ENCODE results near the gene CA10. TPM values are rescaled to one million over a fixed set of nuclear protein-coding genes. Genes with fewer than 3 reads are reported as not detected.

The CA10 gene
- total and polyA plus RNA-seq, 2 experiments from 2014 or later: 0.92 to 1.5 TPM

DNA sequence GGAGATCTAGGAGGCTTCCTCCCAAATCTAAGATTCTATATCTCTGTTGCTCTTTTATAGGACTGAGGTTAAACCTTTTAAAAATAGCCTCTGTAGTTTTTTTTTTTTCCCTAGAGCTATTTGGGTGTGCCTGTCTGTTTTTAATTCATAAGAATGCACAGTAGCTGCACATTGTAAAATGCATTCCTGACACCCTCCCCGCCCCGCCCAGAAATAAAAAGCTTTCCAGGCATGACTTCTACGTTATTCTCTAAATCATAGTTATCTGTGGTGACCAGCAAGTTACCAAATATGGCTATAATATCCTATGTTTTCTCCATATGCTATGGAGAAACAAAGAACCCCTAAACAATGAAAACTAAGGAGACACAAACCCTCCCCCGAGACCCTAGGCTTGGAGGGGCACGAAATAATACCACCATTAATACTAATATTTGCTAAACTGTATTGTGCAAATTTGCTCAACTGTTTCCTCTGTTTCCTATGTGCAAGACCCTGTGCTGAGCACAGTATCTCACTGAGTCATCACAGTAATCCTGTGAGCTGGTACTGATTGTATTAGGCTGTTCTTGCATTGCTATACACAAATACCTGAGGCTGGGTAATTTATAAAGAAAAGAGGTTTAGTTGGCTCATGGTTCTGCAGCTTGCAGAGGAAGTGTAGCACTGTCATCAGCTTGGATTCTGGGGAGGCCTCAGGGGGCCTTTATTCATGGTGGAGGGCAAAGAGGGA is 388.3 kb downstream of the CA10 start:
- H3K36me3 ChIP-seq (ENCODE audit: insufficient read depth): no peaks in the 10 kb centered on the region
- H3K27me3 Mint-ChIP-seq (ENCODE audit: insufficient read depth, low read depth, poor library complexity): no peaks in the 10 kb centered on the region
- no peaks in the 10 kb centered on the region for H3K36me3 Mint-ChIP-seq (ENCODE audit: low read depth)
- H2AFZ ChIP-seq: no peak overlapping the region
- no peak for DNase-seq (ENCODE audit: low spot score)
- no peaks in the 10 kb centered on the region for H4K20me1 ChIP-seq (replicated peaks; ENCODE audit: insufficient read depth)
- no peak overlapping the region for H3K27ac ChIP-seq (ENCODE audit: low read depth)
- no peaks in the 10 kb centered on the region for H3F3A ChIP-seq (replicated peaks; ENCODE audit: low read depth)
- no peak overlapping the region for H3K27ac Mint-ChIP-seq
- H3K4me3 Mint-ChIP-seq: no peak overlapping the region
- peaks cover 4% of the 10 kb centered on the region; the same call in 2 of the 3 replicates for H3K9me3 Mint-ChIP-seq
- no peak for ATAC-seq
- H3K27me3 ChIP-seq (ENCODE audit: insufficient read depth): no peaks in the 10 kb centered on the region
- H3K4me1 ChIP-seq (ENCODE audit: insufficient read depth): no peaks in the 10 kb centered on the region
- no peaks in the 10 kb centered on the region for H3K4me1 Mint-ChIP-seq
- peaks cover 8% of the 10 kb centered on the region; the same call in 1 of the 2 replicates for H3K9me2 ChIP-seq (ENCODE audit: insufficient read depth)
- H3K4me3 ChIP-seq: no peak overlapping the region
- H3K4me2 ChIP-seq: no peak overlapping the region
- TF ChIP-seq STAT1 (IDR thresholded peaks at IDR 0.05; ENCODE audit: unreplicated experiment) (no peak), JUNB (IDR thresholded peaks at IDR 0.05; ENCODE audit: unreplicated experiment) (no peak), ZNF114 (CRISPR knock-in tag; IDR thresholded peaks at IDR 0.05) (no peak), NANOG (IDR thresholded peaks at IDR 0.05; ENCODE audit: borderline replicate concordance) (no peak), CREB1 (CRISPR knock-in tag; IDR thresholded peaks at IDR 0.05; ENCODE audit: low read depth) (no peak), ZNF331 (CRISPR knock-in tag; IDR thresholded peaks at IDR 0.05; ENCODE audit: low read depth) (no peak), EZH2phosphoT487 (IDR thresholded peaks at IDR 0.05; ENCODE audit: unreplicated experiment) (no peak), POLR2AphosphoS5 (IDR thresholded peaks at IDR 0.05; ENCODE audit: low read depth) (no peak), EZH2 (IDR thresholded peaks at IDR 0.05; ENCODE audit: low read depth, unreplicated experiment) (no peak)
- TF ChIP-seq, protein P1, sequence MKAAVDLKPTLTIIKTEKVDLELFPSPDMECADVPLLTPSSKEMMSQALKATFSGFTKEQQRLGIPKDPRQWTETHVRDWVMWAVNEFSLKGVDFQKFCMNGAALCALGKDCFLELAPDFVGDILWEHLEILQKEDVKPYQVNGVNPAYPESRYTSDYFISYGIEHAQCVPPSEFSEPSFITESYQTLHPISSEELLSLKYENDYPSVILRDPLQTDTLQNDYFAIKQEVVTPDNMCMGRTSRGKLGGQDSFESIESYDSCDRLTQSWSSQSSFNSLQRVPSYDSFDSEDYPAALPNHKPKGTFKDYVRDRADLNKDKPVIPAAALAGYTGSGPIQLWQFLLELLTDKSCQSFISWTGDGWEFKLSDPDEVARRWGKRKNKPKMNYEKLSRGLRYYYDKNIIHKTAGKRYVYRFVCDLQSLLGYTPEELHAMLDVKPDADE (IDR thresholded peaks at IDR 0.05): no peak
- TF ChIP-seq, protein P2, sequence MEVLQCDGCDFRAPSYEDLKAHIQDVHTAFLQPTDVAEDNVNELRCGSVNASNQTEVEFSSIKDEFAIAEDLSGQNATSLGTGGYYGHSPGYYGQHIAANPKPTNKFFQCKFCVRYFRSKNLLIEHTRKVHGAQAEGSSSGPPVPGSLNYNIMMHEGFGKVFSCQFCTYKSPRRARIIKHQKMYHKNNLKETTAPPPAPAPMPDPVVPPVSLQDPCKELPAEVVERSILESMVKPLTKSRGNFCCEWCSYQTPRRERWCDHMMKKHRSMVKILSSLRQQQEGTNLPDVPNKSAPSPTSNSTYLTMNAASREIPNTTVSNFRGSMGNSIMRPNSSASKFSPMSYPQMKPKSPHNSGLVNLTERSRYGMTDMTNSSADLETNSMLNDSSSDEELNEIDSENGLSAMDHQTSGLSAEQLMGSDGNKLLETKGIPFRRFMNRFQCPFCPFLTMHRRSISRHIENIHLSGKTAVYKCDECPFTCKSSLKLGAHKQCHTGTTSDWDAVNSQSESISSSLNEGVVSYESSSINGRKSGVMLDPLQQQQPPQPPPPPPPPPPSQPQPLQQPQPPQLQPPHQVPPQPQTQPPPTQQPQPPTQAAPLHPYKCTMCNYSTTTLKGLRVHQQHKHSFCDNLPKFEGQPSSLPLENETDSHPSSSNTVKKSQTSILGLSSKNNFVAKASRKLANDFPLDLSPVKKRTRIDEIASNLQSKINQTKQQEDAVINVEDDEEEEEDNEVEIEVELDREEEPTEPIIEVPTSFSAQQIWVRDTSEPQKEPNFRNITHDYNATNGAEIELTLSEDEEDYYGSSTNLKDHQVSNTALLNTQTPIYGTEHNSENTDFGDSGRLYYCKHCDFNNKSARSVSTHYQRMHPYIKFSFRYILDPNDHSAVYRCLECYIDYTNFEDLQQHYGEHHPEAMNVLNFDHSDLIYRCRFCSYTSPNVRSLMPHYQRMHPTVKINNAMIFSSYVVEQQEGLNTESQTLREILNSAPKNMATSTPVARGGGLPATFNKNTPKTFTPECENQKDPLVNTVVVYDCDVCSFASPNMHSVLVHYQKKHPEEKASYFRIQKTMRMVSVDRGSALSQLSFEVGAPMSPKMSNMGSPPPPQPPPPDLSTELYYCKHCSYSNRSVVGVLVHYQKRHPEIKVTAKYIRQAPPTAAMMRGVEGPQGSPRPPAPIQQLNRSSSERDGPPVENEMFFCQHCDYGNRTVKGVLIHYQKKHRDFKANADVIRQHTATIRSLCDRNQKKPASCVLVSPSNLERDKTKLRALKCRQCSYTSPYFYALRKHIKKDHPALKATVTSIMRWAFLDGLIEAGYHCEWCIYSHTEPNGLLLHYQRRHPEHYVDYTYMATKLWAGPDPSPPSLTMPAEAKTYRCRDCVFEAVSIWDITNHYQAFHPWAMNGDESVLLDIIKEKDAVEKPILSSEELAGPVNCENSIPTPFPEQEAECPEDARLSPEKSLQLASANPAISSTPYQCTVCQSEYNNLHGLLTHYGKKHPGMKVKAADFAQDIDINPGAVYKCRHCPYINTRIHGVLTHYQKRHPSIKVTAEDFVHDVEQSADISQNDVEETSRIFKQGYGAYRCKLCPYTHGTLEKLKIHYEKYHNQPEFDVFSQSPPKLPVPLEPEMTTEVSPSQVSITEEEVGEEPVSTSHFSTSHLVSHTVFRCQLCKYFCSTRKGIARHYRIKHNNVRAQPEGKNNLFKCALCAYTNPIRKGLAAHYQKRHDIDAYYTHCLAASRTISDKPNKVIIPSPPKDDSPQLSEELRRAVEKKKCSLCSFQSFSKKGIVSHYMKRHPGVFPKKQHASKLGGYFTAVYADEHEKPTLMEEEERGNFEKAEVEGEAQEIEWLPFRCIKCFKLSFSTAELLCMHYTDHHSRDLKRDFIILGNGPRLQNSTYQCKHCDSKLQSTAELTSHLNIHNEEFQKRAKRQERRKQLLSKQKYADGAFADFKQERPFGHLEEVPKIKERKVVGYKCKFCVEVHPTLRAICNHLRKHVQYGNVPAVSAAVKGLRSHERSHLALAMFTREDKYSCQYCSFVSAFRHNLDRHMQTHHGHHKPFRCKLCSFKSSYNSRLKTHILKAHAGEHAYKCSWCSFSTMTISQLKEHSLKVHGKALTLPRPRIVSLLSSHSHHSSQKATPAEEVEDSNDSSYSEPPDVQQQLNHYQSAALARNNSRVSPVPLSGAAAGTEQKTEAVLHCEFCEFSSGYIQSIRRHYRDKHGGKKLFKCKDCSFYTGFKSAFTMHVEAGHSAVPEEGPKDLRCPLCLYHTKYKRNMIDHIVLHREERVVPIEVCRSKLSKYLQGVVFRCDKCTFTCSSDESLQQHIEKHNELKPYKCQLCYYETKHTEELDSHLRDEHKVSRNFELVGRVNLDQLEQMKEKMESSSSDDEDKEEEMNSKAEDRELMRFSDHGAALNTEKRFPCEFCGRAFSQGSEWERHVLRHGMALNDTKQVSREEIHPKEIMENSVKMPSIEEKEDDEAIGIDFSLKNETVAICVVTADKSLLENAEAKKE (CRISPR knock-in tag; IDR thresholded peaks at IDR 0.05): no peak
- TF ChIP-seq, protein P3, sequence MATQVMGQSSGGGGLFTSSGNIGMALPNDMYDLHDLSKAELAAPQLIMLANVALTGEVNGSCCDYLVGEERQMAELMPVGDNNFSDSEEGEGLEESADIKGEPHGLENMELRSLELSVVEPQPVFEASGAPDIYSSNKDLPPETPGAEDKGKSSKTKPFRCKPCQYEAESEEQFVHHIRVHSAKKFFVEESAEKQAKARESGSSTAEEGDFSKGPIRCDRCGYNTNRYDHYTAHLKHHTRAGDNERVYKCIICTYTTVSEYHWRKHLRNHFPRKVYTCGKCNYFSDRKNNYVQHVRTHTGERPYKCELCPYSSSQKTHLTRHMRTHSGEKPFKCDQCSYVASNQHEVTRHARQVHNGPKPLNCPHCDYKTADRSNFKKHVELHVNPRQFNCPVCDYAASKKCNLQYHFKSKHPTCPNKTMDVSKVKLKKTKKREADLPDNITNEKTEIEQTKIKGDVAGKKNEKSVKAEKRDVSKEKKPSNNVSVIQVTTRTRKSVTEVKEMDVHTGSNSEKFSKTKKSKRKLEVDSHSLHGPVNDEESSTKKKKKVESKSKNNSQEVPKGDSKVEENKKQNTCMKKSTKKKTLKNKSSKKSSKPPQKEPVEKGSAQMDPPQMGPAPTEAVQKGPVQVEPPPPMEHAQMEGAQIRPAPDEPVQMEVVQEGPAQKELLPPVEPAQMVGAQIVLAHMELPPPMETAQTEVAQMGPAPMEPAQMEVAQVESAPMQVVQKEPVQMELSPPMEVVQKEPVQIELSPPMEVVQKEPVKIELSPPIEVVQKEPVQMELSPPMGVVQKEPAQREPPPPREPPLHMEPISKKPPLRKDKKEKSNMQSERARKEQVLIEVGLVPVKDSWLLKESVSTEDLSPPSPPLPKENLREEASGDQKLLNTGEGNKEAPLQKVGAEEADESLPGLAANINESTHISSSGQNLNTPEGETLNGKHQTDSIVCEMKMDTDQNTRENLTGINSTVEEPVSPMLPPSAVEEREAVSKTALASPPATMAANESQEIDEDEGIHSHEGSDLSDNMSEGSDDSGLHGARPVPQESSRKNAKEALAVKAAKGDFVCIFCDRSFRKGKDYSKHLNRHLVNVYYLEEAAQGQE (IDR thresholded peaks at IDR 0.05; ENCODE audit: unreplicated experiment): no peak
- TF ChIP-seq, protein P4, sequence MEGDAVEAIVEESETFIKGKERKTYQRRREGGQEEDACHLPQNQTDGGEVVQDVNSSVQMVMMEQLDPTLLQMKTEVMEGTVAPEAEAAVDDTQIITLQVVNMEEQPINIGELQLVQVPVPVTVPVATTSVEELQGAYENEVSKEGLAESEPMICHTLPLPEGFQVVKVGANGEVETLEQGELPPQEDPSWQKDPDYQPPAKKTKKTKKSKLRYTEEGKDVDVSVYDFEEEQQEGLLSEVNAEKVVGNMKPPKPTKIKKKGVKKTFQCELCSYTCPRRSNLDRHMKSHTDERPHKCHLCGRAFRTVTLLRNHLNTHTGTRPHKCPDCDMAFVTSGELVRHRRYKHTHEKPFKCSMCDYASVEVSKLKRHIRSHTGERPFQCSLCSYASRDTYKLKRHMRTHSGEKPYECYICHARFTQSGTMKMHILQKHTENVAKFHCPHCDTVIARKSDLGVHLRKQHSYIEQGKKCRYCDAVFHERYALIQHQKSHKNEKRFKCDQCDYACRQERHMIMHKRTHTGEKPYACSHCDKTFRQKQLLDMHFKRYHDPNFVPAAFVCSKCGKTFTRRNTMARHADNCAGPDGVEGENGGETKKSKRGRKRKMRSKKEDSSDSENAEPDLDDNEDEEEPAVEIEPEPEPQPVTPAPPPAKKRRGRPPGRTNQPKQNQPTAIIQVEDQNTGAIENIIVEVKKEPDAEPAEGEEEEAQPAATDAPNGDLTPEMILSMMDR (conservative IDR thresholded peaks at IDR 0.05; ENCODE audit: low read depth in 2 of 2): no peak
- H3K79me2 ChIP-seq (replicated peaks; ENCODE audit: insufficient read depth): no peaks in the 10 kb centered on the region

Data from GM23338 (cell line).